ENCODE measurements around the gene REXO4.

DNA sequence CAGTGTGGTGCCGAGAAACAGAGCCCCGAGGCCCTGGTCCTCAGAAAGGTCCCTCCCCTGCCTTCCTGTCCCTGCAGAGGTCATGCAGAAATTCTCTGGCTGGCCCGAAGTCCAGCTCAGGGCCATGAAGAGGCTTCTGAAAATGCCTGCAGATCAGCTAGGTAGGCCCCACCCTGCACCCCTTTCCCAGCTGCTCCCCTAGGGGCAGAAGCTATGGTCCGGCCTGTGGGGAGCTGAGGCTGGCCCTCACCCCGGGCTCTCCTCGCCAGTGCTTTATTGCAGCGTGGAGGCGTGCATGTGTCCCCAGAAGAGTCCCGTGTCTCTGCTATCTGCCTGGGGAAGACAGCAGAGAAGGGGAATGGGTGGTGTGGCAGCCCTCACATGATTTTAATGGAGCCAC lies 19.9 kb downstream of the REXO4 start:
- TF ChIP-seq, protein P1, sequence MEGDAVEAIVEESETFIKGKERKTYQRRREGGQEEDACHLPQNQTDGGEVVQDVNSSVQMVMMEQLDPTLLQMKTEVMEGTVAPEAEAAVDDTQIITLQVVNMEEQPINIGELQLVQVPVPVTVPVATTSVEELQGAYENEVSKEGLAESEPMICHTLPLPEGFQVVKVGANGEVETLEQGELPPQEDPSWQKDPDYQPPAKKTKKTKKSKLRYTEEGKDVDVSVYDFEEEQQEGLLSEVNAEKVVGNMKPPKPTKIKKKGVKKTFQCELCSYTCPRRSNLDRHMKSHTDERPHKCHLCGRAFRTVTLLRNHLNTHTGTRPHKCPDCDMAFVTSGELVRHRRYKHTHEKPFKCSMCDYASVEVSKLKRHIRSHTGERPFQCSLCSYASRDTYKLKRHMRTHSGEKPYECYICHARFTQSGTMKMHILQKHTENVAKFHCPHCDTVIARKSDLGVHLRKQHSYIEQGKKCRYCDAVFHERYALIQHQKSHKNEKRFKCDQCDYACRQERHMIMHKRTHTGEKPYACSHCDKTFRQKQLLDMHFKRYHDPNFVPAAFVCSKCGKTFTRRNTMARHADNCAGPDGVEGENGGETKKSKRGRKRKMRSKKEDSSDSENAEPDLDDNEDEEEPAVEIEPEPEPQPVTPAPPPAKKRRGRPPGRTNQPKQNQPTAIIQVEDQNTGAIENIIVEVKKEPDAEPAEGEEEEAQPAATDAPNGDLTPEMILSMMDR (conservative IDR thresholded peaks at IDR 0.05; ENCODE audit: low read length) = no peak
- TF ChIP-seq EZH2phosphoT487 (IDR thresholded peaks at IDR 0.05; ENCODE audit: borderline replicate concordance) = no peak
